HCT116 (cell line): Measurements from ENCODE around the gene PKP1. TPM values are rescaled to one million over a fixed set of nuclear protein-coding genes. Genes with fewer than 3 reads are reported as not detected.

Experiments used
- ATAC-seq: fragments of 200-7000 bp; cut with Tn5 transposase; 2 replicates; pipeline ENCODE4 v1.9.1; 2020; ENCODE audit warnings: mild to moderate bottlenecking, moderate library complexity
- BruUV-seq: library from RNA; stranded (reverse); fragments of 400-500 nt; replicated peaks from 2 replicates; lab custom pipeline; 2021; lab: Mats Ljungman, UMichigan
- CTCF ChIA-PET: fragments of 300-600 bp; sonication (Branson Sonifier 250); formaldehyde crosslinking; loops from one replicate; lab custom pipeline; 2021; ENCODE audit warnings: antibody characterized with exemption; lab: Charles Lee
- POLR2A ChIA-PET: fragments of 300-600, 350-600 bp; sonication (Branson Sonifier 250); formaldehyde crosslinking; loops from one replicate; lab custom pipeline; 2021; ENCODE audit warnings: antibody characterized with exemption; lab: Charles Lee
- RAD21 ChIA-PET, 2 experiments: fragments of 300-600 bp; sonication (Branson Sonifier 250); formaldehyde crosslinking; loops; one replicate each; lab custom pipeline; 2023; ENCODE audit warnings: low total read pairs in 2 of 2; ENCODE audit not compliant: uncharacterized antibody in 2 of 2, unreplicated experiment in 2 of 2, low non-redundant PET in 1 of 2; lab: Charles Lee
- DNase-seq: peaks from one replicate; pipeline ENCODE4 v3.0.0-alpha.2; 2010; ENCODE audit warnings: low read depth, low spot score
- H2AFZ ChIP-seq: fragments of 200-600 bp; shearing (Covaris generic), sonication (generic); 2 replicates; pipeline ENCODE4 v1.6.1; 2017; ENCODE audit warnings: low read depth, mixed run types, mixed read lengths, antibody characterized with exemption, low read length; ENCODE audit not compliant: poor library complexity, severe bottlenecking
- H3K27ac ChIP-seq: 2 replicates; pipeline ENCODE4 v1.5.1; 2012; ENCODE audit warnings: low read depth, low read length
- H3K27me3 ChIP-seq: fragments of 200-600 bp; sonication (generic); 2 replicates; pipeline ENCODE4 v1.6.1; 2016; ENCODE audit warnings: mixed run types, low read length, mixed read lengths; ENCODE audit not compliant: insufficient read depth
- H3K36me3 ChIP-seq, 2 experiments: fragments of 200-500 bp in 1 of 2; fragments of 200-600 bp in 1 of 2; sonication (Bioruptor generic) in 1 of 2; sonication (generic) in 1 of 2; 2 replicates each; pipeline versions ENCODE4 v1.5.1 to v1.6.1; 2014 to 2016; ENCODE audit warnings: low read length in 2 of 2, inconsistent platforms in 1 of 2, mixed read lengths in 1 of 2, mixed run types in 1 of 2; ENCODE audit not compliant: insufficient read depth in 2 of 2, control insufficient read depth in 1 of 2
- H3K4me1 ChIP-seq, 2 experiments: fragments of 200-600 bp in 1 of 2; sonication (generic) in 1 of 2; 2 replicates each; pipeline versions ENCODE4 v1.5.1 to v1.6.1; 2012 to 2017; ENCODE audit warnings: low read length in 2 of 2, inconsistent platforms in 1 of 2, mild to moderate bottlenecking in 1 of 2, mixed read lengths in 1 of 2, mixed run types in 1 of 2, moderate library complexity in 1 of 2; ENCODE audit not compliant: insufficient read depth in 2 of 2, control insufficient read depth in 1 of 2
- H3K4me2 ChIP-seq: fragments of 200-600 bp; sonication (generic); 2 replicates; pipeline ENCODE4 v1.6.1; 2017; ENCODE audit warnings: mixed run types, low read length, mixed read lengths
- H3K4me3 ChIP-seq, 2 experiments: fragments of 200-600 bp in 1 of 2; sonication (generic) in 1 of 2; replicated peaks in 1 of 2; 2 replicates each; pipeline ENCODE4 v1.5.1; 2011 to 2016; ENCODE audit warnings: low read length in 2 of 2, control low read depth in 1 of 2, low read depth in 1 of 2, mild to moderate bottlenecking in 1 of 2, mixed read lengths in 1 of 2, mixed run types in 1 of 2
- H3K79me2 ChIP-seq: fragments of 200-600 bp; sonication (generic); 2 replicates; pipeline ENCODE4 v1.6.1; 2017; ENCODE audit warnings: mild to moderate bottlenecking, mixed run types, low read length, moderate library complexity, mixed read lengths; ENCODE audit not compliant: insufficient read depth
- H3K9ac ChIP-seq: fragments of 200-600 bp; sonication (generic); 2 replicates; pipeline ENCODE4 v1.6.1; 2016; ENCODE audit warnings: low read length, mixed read lengths
- H3K9me2 ChIP-seq: fragments of 200-600 bp; sonication (generic), shearing (Covaris generic); 2 replicates; pipeline ENCODE4 v1.6.1; 2017; ENCODE audit warnings: mixed run types, mild to moderate bottlenecking, moderate library complexity; ENCODE audit not compliant: insufficient read depth
- H3K9me3 ChIP-seq, 2 experiments: fragments of 200-500 bp in 1 of 2; fragments of 200-600 bp in 1 of 2; sonication (Bioruptor generic) in 1 of 2; sonication (generic) in 1 of 2; 2 replicates each; pipeline ENCODE4 v1.6.1; 2014 to 2017; ENCODE audit warnings: low read length in 2 of 2, mixed read lengths in 2 of 2, inconsistent platforms in 1 of 2, low read depth in 1 of 2, mild to moderate bottlenecking in 1 of 2, mixed run types in 1 of 2, moderate library complexity in 1 of 2; ENCODE audit not compliant: control insufficient read depth in 1 of 2, insufficient read depth in 1 of 2
- H4K20me1 ChIP-seq: fragments of 200-600 bp; sonication (generic), shearing (Covaris generic); 2 replicates; pipeline ENCODE4 v1.6.1; 2017; ENCODE audit warnings: mixed run types, mild to moderate bottlenecking, moderate library complexity; ENCODE audit not compliant: insufficient read depth
- CBX3 ChIP-seq: IDR thresholded peaks from 2 replicates; pipeline ENCODE4 v1.6.1; 2012; ENCODE audit warnings: low read depth
- EGR1 ChIP-seq: IDR thresholded peaks from 2 replicates; pipeline ENCODE4 v1.6.1; 2012; ENCODE audit warnings: low read depth
- EZH2 ChIP-seq: fragments of 200-600 bp; sonication (generic); IDR thresholded peaks from 2 replicates; pipeline ENCODE4 v1.6.1; 2017; ENCODE audit warnings: antibody characterized with exemption, mixed run types
- FOSL1 ChIP-seq: IDR thresholded peaks from 2 replicates; pipeline ENCODE4 v1.6.1; 2012; ENCODE audit warnings: low read depth
- JUND ChIP-seq: IDR thresholded peaks from 2 replicates; pipeline ENCODE4 v1.6.1; 2012
- POLR2AphosphoS5 ChIP-seq: IDR thresholded peaks from 2 replicates; pipeline ENCODE4 v1.6.1; 2011; ENCODE audit warnings: mild to moderate bottlenecking, low read depth, low read length, moderate library complexity
- RAD21 ChIP-seq: IDR thresholded peaks from 2 replicates; pipeline ENCODE4 v1.6.1; 2012; ENCODE audit warnings: low read depth, mild to moderate bottlenecking
- SIN3A ChIP-seq: IDR thresholded peaks from 2 replicates; pipeline ENCODE4 v1.6.1; 2012; ENCODE audit warnings: low read depth
- SP1 ChIP-seq: IDR thresholded peaks from 2 replicates; pipeline ENCODE4 v1.6.1; 2012; ENCODE audit warnings: low read depth
- TCF7L2 ChIP-seq: IDR thresholded peaks from 2 replicates; pipeline ENCODE4 v1.7.0; 2011; ENCODE audit warnings: borderline replicate concordance, inconsistent platforms; ENCODE audit not compliant: insufficient read depth, insufficient read length; ENCODE audit errors: extremely low read depth
- YY1 ChIP-seq: IDR thresholded peaks from 2 replicates; pipeline ENCODE4 v1.6.1; 2011; ENCODE audit warnings: low read length, low read depth, moderate library complexity, mild to moderate bottlenecking; ENCODE audit not compliant: insufficient replicate concordance; ENCODE audit errors: extremely low read depth
- ZFX ChIP-seq: fragments of 450-650 bp; IDR thresholded peaks from 2 replicates; pipeline ENCODE4 v1.6.1; 2017
- ZNF274 ChIP-seq: fragments of 200-500 bp; sonication (Bioruptor generic); IDR thresholded peaks from 2 replicates; pipeline ENCODE4 v1.6.1; 2014; ENCODE audit warnings: mild to moderate bottlenecking, low read depth, low read length, inconsistent platforms
- intact Hi-C: fragments of 100-400 bp; cut with micrococcal nuclease; formaldehyde crosslinking; loops from 2 replicates; pipeline ENCODE4 v1.10.0; 2022
- total RNA-seq: library from RNA; stranded (reverse); gene quantifications from one replicate; pipeline ENCODE4 v1.2.1, GENCODE V29; 2021; ENCODE audit not compliant: unreplicated experiment
- TF ChIP-seq, protein P1 (sequence below): IDR thresholded peaks from 2 replicates; pipeline ENCODE4 v1.6.1; 2012
- TF ChIP-seq, protein P2 (sequence below), 3 experiments: fragments of 200-600 bp in 1 of 3; sonication (generic) in 1 of 3; IDR thresholded peaks in 2 of 3; conservative IDR thresholded peaks in 1 of 3; 2 replicates each; pipeline ENCODE4 v1.5.1; 2012 to 2017; ENCODE audit warnings: low read depth in 2 of 3, low read length in 2 of 3, antibody characterized with exemption in 1 of 3, borderline replicate concordance in 1 of 3, control low read depth in 1 of 3, mild to moderate bottlenecking in 1 of 3, mixed read lengths in 1 of 3, mixed run types in 1 of 3, moderate library complexity in 1 of 3; ENCODE audit not compliant: insufficient read depth in 1 of 3
- TF ChIP-seq, protein P3 (sequence below): IDR thresholded peaks from 2 replicates; pipeline ENCODE4 v1.6.1; 2012; ENCODE audit warnings: low read depth
- TF ChIP-seq, protein P4 (sequence below): IDR thresholded peaks from 2 replicates; pipeline ENCODE4 v1.6.1; 2011; ENCODE audit warnings: mild to moderate bottlenecking, low read length, moderate library complexity; ENCODE audit not compliant: insufficient replicate concordance; ENCODE audit errors: extremely low read depth

Gene PKP1
- total RNA-seq, 1 experiment from 2014 or later = 0.07 TPM

DNA sequence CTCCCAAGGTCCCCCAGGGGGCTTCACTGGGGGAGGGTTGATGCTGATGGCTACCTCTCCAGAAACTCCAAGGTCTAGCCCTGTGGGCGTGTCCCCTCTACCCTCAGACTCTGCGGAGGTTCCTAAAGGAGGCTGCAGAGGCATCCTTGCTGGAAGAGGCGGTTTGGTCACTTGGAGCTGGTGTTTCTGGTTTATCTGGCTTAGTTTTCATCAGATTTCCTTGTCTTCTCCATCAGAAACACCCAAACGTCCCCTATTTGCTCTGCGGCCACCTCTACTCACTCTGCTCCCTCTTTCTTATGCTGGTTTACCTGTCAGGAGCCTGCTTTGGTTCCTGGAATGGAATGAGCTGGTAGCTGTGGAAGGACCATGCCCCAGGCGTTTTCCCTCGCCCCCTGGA lies 2.5 kb downstream of the PKP1 start:
- H3K4me3 ChIP-seq = no peak overlapping the region

More for the DNA sequence above, 2.5 kb downstream of the PKP1 start:
- H3K9me2 ChIP-seq = no peaks in the 10 kb centered on the region
- CTCF ChIA-PET = no interaction called here
- no peak for DNase-seq
- peaks cover 11 to 17% of the 10 kb centered on the region in 2 experiments; a peak in 3 of 4 replicates for H3K4me1 ChIP-seq
- H3K27me3 ChIP-seq = peaks cover 11% of the 10 kb centered on the region; the same call in 1 of the 2 replicates
- no peaks in the 10 kb centered on the region for H3K36me3 ChIP-seq
- H3K4me2 ChIP-seq = no peak overlapping the region
- TF ChIP-seq ZNF274 (no peak), EZH2 (no peak), RAD21 (no peak), EGR1 (no peak), POLR2AphosphoS5 (no peak), JUND (no peak), CBX3 (no peak), FOSL1 (no peak), SP1 (no peak), SIN3A (no peak), ZFX (no peak), TCF7L2 (no peak), YY1 (no peak)
- TF ChIP-seq, protein P1, sequence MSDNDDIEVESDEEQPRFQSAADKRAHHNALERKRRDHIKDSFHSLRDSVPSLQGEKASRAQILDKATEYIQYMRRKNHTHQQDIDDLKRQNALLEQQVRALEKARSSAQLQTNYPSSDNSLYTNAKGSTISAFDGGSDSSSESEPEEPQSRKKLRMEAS = no peak
- TF ChIP-seq, protein P2, sequence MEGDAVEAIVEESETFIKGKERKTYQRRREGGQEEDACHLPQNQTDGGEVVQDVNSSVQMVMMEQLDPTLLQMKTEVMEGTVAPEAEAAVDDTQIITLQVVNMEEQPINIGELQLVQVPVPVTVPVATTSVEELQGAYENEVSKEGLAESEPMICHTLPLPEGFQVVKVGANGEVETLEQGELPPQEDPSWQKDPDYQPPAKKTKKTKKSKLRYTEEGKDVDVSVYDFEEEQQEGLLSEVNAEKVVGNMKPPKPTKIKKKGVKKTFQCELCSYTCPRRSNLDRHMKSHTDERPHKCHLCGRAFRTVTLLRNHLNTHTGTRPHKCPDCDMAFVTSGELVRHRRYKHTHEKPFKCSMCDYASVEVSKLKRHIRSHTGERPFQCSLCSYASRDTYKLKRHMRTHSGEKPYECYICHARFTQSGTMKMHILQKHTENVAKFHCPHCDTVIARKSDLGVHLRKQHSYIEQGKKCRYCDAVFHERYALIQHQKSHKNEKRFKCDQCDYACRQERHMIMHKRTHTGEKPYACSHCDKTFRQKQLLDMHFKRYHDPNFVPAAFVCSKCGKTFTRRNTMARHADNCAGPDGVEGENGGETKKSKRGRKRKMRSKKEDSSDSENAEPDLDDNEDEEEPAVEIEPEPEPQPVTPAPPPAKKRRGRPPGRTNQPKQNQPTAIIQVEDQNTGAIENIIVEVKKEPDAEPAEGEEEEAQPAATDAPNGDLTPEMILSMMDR (IDR thresholded peaks at IDR 0.05 in 2 of 3, conservative IDR thresholded peaks at IDR 0.05 in 1 of 3; ENCODE audit: borderline replicate concordance in 1 of 3, insufficient read depth in 1 of 3, low read depth in 2 of 3, low read length in 2 of 3) = no peak
- TF ChIP-seq, protein P3, sequence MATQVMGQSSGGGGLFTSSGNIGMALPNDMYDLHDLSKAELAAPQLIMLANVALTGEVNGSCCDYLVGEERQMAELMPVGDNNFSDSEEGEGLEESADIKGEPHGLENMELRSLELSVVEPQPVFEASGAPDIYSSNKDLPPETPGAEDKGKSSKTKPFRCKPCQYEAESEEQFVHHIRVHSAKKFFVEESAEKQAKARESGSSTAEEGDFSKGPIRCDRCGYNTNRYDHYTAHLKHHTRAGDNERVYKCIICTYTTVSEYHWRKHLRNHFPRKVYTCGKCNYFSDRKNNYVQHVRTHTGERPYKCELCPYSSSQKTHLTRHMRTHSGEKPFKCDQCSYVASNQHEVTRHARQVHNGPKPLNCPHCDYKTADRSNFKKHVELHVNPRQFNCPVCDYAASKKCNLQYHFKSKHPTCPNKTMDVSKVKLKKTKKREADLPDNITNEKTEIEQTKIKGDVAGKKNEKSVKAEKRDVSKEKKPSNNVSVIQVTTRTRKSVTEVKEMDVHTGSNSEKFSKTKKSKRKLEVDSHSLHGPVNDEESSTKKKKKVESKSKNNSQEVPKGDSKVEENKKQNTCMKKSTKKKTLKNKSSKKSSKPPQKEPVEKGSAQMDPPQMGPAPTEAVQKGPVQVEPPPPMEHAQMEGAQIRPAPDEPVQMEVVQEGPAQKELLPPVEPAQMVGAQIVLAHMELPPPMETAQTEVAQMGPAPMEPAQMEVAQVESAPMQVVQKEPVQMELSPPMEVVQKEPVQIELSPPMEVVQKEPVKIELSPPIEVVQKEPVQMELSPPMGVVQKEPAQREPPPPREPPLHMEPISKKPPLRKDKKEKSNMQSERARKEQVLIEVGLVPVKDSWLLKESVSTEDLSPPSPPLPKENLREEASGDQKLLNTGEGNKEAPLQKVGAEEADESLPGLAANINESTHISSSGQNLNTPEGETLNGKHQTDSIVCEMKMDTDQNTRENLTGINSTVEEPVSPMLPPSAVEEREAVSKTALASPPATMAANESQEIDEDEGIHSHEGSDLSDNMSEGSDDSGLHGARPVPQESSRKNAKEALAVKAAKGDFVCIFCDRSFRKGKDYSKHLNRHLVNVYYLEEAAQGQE = no peak
- TF ChIP-seq, protein P4, sequence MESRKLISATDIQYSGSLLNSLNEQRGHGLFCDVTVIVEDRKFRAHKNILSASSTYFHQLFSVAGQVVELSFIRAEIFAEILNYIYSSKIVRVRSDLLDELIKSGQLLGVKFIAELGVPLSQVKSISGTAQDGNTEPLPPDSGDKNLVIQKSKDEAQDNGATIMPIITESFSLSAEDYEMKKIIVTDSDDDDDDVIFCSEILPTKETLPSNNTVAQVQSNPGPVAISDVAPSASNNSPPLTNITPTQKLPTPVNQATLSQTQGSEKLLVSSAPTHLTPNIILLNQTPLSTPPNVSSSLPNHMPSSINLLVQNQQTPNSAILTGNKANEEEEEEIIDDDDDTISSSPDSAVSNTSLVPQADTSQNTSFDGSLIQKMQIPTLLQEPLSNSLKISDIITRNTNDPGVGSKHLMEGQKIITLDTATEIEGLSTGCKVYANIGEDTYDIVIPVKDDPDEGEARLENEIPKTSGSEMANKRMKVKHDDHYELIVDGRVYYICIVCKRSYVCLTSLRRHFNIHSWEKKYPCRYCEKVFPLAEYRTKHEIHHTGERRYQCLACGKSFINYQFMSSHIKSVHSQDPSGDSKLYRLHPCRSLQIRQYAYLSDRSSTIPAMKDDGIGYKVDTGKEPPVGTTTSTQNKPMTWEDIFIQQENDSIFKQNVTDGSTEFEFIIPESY = no peak
- TF ChIP-seq, all 23 proteins: peak for 0
- BruUV-seq = no TSS peak
- Histone ChIP-seq H3K9ac (no peak overlapping the region), H3K79me2 (no peaks in the 10 kb centered on the region), H3K9me3 (no peaks in the 10 kb centered on the region), H3K27ac (no peak overlapping the region), H4K20me1 (no peaks in the 10 kb centered on the region), H2AFZ (no peak overlapping the region)
- intact Hi-C loops = no loop called here
- ATAC-seq = no peak
- POLR2A ChIA-PET = no interaction called here
- RAD21 ChIA-PET = no interaction called here
